NCI-H1930 (cell line): ENCODE results near the gene DLG2.
A peak's percentile ranks its signal among the peaks of the same experiment; 100 is the strongest.

Experiments used
- DNase-seq, 2 experiments: peaks; one replicate each; lab custom pipeline; 2025; lab: John Stamatoyannopoulos, UW

The DLG2 gene

GRCh38 chr11:84465040-84465439 is 1162.1 kb downstream of the DLG2 start:
- no peak for DNase-seq

- no peak for DNase-seq
These were observed 1171.5 kb downstream of the DLG2 start for GRCh38 chr11:84455691-84456090.

- DNase-seq: no peak
These were observed 1174.9 kb downstream of the DLG2 start for GRCh38 chr11:84452211-84452610.

- DNase-seq: no peak
These were observed 1188.6 kb downstream of the DLG2 start for GRCh38 chr11:84438565-84438964.

- DNase-seq: no peak
These were observed 1189.8 kb downstream of the DLG2 start for GRCh38 chr11:84437071-84437980.

GRCh38 chr11:84430661-84431060 is 1196.5 kb downstream of the DLG2 start:
- no peak for DNase-seq

GRCh38 chr11:84425673-84426072 is 1201.5 kb downstream of the DLG2 start:
- no peak for DNase-seq

GRCh38 chr11:84420271-84420670 is 1206.9 kb downstream of the DLG2 start:
- DNase-seq: no peak

- peak; percentile 10 to 22 for DNase-seq
These were observed 1207.5 kb downstream of the DLG2 start for GRCh38 chr11:84419616-84420015.

GRCh38 chr11:84414920-84415319 is 1212.2 kb downstream of the DLG2 start:
- no peak for DNase-seq

GRCh38 chr11:84413549-84413948 is 1213.6 kb downstream of the DLG2 start:
- DNase-seq: no peak

- no peak for DNase-seq
These were observed 1214.3 kb downstream of the DLG2 start for GRCh38 chr11:84412862-84413261.

- DNase-seq: no peak
These were observed 1218.2 kb downstream of the DLG2 start for GRCh38 chr11:84408946-84409411.

GRCh38 chr11:84407091-84407490 is 1220.1 kb downstream of the DLG2 start:
- DNase-seq: no peak

- no peak for DNase-seq
These were observed 1229.0 kb downstream of the DLG2 start for GRCh38 chr11:84398017-84398626.

GRCh38 chr11:84396521-84396920 is 1230.6 kb downstream of the DLG2 start:
- no peak for DNase-seq

GRCh38 chr11:84390441-84391078 is 1236.6 kb downstream of the DLG2 start:
- DNase-seq: peak; percentile 10 to 19

- DNase-seq: no peak
These were observed 1237.4 kb downstream of the DLG2 start for GRCh38 chr11:84389696-84390095.

GRCh38 chr11:84384731-84385130 is 1242.4 kb downstream of the DLG2 start:
- peak in 1 of 2 experiments; percentile 8 for DNase-seq

- DNase-seq: no peak
These were observed 1243.6 kb downstream of the DLG2 start for GRCh38 chr11:84383576-84383975.

GRCh38 chr11:84381666-84382065 is 1245.5 kb downstream of the DLG2 start:
- no peak for DNase-seq

GRCh38 chr11:84372381-84372950 is 1254.7 kb downstream of the DLG2 start:
- no peak for DNase-seq
